Ovary (tissue), 3 donors: ENCODE data around the gene NPY.

ENCODE experiments used
- CTCF ChIP-seq, 3 donors: fragments of 450-650 bp in 2 of 3; fragments of 200-600 bp in 1 of 3; IDR thresholded peaks; one replicate each; pipeline versions ENCODE4 v1.5.1 to v1.8.0; 2016 to 2022; ENCODE audit warnings: antibody characterized with exemption in 3 of 3, mild to moderate bottlenecking in 1 of 3
- EP300 ChIP-seq: sonication (generic); formaldehyde crosslinking; IDR thresholded peaks from one replicate; pipeline ENCODE4 v1.6.1; 2017; ENCODE audit warnings: antibody characterized with exemption
- POLR2A ChIP-seq: fragments of 450-650 bp; IDR thresholded peaks from one replicate; pipeline ENCODE4 v1.6.1; 2017; ENCODE audit warnings: antibody characterized with exemption, mild to moderate bottlenecking, moderate library complexity
- donor health status: DM: no; HTN: no; CAD: no.

- TF ChIP-seq CTCF (IDR thresholded peaks at IDR 0.05) = no peak
- no peak for TF ChIP-seq POLR2A
- no peak for TF ChIP-seq EP300
Measured at GRCh38 chr7:24301703-24302102, 17.7 kb downstream of the NPY start.
